GM21825 (cell line): ENCODE data around the gene MELK.
A peak's percentile ranks its signal among the peaks of the same experiment; 100 is the strongest.

Experiments
- ATAC-seq: cut with Tn5 transposase; IDR thresholded peaks from one replicate; pipeline ENCODE4 v1.9.1; 2021; ENCODE audit warnings: mild to moderate bottlenecking, moderate library complexity; ENCODE audit not compliant: unreplicated experiment

MELK gene

DNA sequence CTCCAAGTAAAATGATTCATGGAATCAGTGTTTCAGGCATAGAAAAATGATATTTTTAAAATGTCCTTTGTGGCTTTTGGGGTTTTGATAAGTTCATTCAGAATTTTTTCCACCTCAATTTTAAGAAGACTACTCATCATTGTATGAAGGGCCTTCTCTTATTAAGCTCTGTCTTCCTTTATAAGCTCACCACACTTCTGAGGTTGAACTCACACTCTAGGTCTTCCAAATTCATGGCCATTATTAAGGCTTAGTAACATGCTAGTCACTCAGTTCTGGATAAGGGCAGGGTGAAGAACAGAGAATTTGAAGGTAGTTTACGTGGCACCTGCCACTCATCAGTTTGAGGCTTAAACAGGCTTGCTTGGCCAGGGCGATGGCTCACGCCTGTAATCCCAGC is 4.2 kb downstream of the MELK start:
- no peak for ATAC-seq

DNA sequence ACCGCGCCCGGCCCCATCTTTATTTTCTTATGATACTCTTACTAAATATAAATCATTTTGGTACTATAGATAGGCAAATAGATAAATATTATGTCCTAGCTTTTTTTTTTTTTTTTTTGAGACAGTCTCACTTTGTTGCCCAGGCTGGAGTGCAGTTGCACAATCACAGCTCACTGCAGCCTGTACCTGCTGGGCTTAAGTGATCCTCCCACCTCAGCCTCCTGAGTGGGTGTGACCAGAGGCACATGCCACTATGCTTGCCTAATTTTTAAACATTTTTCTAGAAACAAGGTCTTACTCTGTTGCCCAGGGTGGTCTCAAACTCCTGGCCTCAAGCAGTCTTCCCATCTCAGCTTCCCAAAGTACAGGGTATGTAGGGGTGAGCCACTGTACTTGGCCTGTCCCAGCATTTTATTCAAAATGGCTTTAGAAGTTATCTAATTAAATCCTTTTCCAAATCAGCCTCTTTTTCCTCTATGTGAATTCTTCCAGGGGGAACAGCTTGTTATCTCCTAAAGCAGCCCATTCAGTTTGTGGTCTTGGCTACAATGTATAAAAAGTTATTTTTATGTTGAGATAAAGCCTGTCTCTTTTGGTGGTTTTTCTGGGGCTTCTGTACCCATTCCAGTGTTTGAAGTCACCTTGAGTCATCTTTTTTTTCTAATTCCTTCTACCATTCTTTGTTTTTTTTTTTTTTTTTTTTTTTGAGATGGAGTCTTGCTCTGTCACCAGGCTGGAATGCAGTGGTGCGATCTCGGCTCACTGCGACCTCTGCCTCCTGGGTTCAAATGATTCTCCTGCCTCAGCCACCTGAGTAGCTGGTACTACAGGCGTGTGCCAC is 12.1 kb downstream of the MELK start:
- no peak for ATAC-seq

DNA sequence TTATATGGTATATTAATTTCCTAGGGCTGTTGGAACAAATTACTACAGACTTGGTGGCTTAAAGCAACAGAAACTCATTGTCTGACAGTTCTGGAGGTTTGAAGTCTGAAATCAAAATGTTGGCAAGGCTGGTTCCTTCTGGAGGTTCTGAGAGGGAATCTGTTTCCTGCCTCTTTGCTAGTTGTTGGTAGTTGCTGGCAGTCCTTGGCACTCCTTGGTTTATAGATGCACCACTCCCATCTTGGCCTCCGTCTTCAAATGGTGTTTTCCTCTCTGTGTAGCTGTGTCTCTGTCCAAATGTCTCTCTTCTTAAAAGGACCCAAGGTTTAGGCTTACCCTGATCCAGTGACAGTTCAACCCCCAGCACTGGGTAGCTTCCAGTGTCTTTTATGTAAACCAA is 17.5 kb downstream of the MELK start:
- ATAC-seq, result no peak

DNA sequence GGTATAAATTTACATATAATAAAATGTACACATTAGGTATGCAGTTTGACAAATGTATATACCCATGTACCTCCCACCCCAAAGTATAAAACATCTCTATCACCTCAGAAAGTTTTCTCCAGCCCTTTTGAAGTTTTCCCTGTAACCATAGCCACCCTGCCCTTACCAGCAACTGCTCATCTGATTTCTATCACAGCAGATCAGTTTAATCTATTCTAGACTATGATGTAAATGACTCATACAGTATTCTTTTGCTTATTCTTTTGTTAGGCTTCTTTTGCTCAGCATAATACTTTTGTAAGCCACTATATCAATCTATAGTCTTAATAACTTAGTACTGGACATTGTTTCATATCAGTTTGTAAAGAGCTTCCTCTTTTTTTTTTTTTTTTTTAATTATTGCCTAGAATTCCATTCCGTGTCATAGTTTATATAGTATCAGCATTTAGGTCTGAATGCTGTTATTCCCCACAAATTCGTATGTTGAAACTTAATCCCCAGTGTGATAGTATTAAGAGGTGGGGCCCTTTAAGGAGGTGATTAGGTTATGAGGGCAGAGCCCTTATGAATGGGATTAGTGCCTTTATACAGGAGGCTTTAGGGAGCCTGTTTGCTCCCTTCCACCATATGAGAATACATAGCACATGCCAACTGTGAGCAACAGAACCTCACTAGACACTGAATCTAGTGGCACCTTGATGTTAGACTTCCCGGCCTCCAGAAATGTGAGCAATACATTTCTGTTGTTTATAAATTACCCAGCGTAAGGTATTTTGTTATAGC is 20.3 kb downstream of the MELK start:
- ATAC-seq, result no peak

DNA sequence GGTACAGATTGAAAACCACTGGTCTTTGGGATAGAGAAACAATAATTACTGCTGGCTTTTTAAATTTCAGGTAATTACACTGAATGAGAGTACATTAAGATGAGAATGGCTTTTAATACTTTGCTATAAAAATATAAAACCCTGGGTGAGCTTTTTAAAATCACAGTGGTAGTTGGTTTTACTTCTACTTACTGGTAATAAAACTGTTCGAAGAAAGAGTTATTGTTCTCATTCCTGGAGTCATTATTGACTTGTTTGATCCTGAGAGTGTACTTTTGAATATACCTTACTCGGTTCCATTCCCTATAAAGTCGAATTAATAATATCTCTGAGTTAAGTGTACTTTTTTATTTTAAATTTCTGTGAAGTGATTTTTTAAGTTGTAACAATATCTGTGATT is 21.5 kb downstream of the MELK start:
- ATAC-seq, result no peak

DNA sequence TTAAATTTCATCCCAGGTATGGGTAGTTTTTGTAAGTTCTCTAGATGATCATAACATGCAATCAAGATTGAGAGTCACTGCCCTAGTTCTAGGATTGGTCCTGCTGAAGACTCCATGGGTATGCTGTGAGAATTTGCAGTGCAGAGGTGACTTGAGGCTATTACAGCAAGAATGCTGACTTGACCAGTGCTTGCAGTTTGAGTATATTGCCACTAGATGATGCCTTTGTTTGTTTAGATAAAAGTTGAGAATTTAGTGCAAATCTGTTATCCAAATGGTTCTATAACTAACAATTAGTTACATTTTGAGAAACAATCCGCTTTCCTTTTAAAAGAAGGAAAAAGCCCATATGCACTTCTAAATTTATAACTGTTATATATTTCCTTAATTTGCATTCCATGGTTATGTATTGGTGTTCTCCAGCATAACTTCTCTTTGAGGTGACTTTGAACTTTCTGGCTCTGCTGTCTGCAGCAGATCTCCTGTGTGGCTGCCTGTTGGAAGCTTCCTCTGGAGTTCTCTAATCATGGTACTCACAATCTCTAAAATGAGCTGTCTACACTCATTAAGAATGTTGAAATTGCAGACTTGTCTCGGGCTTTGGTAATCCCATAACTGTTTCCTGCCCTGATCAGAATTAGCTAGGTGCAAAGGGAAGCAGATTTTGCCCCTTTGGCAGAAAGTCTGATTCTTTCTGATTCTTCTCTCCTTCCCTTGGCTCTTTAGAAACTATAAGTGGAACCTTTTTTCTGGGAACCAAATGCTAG is 24.9 kb downstream of the MELK start:
- ATAC-seq, result no peak

DNA sequence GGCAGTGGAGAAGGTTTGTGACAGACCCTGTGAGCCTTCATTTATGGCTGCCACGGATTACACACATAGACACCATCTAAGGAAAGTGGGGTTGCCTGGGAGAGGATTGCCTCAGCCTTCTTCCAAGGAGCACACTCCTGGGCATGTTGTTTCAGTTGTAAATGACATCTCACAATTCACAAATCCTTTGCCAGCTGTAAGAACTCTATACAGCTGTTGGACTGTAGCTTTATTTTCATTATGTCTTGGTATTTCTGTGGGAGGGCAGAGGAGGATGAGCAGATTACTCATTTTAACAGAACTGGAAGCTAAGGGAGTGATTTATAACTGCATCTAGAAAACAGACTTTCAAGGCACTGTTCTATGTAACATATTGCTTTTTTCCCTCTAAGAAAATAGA is 25.6 kb downstream of the MELK start:
- ATAC-seq, result no peak

DNA sequence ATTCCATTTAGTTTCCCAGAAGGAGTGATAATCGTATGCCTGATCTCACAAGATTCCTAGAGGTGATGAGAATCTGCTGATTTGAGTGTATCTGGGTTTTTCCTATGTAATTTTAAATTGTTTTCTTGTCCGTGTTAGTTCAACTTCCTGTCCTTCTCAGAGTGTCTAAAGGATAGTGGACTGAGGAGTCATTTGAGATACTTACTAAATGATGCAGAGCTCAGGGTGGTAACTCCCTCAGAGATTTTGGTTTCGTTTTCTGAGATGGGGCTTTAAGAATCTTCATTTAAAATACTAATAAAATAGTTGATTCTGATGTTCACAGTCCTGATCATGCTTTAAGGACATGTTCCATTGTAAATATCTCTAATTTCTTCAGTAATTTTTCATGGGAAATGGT is 30.3 kb downstream of the MELK start:
- peak; percentile 61 for ATAC-seq

DNA sequence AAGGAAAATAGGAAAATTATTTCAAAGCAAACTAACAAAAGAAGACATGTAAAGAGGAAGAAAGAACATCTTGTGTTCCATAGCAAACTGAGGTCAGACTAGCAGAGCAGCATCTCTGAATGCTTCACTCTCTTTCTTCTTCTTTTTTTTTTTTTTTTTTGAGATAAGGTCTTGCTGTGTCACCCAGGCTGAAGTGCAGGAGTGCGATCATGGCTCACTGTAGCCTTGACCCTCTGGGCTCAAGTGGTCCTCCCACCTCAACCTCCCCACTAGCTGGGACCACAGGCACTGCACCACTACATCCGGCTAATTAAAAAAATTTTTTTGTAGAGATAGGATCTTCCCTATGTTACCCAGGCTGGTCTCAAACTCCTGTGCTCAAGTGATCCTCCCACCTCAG is 36.6 kb downstream of the MELK start:
- no peak for ATAC-seq

DNA sequence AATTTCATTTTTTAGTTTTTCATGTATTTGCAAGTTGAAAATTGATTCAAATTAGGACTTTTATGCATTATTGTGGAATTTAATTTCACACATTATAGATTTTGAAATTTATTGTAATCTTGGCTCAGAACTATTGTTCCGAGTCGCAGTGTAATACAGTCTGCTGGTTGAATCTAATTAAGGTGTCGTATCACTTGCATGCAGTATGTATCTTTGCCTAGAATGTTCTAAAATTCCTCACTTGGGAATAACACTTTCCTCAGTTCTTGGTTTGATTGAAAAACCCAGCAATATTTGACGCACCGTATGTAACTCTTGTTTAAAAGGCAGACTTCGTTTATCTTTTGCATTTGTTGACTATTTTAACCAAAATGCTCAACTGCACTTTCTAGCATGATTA is 49.4 kb downstream of the MELK start:
- ATAC-seq, result no peak

DNA sequence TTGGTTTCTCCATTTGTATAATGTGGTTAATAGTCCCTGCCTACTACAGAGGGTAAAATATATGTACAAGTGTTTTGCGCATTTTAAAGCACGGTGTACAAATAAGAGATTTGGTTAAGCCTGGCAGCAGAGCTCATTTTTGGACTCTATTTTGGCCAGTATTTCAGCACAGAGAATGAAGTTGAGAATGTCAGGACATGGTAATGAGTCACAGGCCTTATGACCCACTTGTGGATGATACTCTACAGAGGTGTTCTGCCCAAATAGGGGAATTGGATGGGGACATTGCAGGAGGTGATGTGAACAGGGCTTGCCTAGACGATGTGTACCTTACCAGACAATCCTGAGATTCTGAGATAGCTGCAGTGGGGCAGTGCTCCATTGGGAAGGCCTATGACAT is 50.6 kb downstream of the MELK start:
- ATAC-seq, result no peak

DNA sequence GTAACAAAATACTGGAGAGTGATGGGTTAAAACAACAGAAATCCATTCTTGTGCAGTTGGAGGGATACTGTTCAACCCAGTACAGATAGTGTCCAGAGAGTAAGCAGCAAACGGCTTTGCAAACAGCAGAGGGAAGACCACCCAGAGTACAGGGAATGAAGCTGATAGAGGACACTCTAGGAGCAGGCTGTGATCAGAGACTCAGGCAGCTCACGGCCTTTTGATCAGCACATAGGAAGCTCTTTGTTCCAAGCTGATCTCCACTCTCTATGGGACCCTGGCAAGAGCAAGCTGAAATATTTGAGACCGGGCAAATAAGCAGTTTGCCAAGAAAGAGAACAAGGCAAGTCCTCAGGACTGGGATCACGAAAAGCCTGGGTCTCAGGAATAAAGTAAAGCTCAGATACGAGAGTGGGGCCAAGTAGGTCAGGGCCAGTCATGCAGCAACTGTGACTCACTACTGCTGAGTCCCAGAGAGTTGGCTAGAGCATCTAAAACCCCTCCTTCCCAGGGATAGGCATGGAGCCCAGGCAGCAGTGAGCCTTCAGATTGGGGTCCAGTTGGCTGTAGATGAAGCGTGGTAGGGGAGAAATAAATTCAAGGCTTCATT is 52.4 kb downstream of the MELK start:
- no peak for ATAC-seq

DNA sequence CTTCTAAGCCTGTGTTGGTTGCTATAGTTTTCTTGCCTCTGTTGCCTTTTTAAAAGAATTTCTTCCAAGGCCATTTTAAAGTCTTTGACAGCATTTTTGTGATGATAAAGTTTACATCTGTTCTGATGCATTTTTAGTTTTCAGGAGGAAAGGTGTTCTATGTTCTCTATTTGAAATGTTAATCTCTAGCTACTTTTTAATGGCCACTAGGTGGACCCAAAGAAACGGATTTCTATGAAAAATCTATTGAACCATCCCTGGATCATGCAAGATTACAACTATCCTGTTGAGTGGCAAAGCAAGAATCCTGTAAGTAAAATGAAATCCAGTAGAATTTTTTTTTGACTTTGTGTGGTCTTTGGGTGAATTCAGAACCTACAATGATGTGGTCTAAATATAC is 60.2 kb downstream of the MELK start:
- ATAC-seq, result no peak

DNA sequence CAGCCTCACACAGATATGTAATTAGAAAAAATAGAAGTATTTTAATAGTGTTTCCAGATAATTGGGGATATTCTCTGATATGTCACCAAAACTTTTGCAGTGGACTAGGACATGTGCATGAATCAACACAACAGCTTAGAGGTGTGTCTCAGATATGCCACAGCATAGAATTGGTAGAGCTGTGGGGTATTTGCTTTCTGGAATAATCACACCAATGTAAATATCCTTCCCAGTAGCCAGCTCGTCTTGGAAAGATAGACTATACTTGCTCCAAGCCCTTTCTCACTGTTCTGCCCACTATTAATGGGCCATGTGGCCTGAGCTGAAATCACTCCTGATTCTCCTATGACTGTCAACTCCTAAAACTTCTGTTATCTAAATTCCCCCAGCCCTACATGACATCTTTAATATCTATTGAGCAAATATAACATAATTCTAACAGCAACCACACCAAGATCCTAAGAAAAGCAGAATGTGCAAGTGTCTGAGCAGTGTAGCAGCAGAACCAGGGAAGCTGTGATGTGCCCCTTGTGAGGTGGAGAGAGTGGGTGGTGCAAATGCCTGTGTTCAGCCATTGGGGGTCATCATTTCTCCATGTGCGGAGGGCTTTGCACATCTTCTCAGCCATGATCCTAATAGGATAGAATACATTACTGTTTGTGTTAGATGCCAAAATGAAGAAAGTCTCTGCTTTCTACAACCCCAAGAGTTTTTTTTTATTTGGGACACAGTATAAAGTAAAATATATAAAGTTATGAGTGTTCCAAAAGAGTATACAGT is 65.0 kb downstream of the MELK start:
- no peak for ATAC-seq

DNA sequence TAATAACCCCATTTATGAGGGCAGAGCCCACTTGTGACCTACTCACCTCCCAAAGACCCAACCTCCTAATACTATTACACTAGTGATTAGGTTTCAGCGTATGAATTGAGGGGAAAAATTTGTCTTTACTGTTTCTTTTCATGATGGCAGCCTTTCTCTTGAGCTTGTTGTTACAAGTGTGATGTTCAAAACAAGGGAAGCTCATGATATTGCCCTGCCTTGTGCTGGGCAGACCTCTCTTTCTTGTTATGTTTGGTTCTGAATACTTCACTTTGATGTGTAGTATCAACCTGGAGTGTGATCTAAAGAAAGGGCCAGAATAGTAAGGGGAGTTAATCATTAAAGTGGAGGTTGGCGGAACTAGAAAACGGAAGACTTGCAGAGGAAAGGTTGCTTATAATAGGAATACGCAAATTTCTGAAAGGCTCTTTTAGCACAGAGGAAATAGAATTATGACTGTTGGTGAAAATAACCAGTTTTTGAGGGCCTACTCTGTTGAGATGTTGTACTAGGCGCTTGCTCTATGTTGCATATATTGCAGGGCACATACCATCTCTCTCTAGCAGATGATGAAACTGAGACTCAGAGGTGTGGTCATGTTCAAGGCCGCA is 68.2 kb downstream of the MELK start:
- ATAC-seq, result peak; percentile 82

DNA sequence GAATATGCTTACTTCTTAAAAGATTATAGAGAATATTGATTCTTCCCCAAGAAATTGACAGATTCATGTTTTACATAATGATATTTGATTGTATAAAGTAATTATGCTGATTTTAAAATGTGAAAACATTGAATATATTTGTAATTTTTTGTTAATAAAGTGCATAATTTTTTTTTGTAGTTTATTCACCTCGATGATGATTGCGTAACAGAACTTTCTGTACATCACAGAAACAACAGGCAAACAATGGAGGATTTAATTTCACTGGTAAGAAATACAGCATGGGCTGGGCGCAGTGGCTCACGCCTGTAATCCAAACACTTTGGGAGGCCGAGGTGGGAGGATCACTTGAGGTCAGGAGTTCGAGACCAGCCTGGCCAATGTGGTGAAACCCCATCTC is 70.1 kb downstream of the MELK start:
- ATAC-seq, result no peak

DNA sequence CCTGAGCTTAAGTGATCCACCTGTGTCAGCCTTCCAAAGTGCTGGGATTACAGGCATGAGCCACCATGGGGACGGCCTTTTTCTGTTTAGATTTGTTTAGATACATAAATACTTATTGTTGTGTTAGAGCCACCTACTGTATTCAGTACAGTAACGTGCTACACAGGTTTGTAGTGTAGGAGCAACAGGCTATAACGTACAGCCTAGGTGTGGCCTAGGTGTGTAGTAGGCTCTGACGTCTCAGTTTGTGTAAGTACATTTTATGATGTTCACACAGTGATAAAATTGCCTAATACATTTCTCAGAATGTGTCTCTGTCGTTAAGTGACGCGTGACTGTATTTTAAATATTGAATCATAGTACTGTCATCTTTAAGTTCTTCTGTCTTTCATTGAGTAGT is 84.1 kb downstream of the MELK start:
- ATAC-seq, result no peak

DNA sequence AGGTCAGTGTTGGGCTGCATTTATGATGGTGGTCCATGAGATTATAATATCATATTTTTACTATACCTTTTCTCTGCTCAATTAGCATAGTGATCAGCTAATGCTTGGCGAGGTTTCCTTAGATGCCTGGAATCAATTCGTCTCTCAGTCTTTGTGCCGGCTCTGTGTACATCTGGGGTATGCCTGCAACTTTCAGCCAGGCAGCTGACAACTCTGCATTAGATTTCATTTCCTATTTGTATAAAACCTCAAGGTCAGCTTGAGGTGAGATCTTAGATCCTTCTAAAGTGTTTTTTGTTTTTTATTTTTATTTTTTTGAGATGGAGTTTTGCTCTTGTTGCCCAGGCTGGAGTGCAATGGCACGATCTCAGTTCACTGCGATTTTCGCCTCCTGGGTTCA is 86.8 kb downstream of the MELK start:
- no peak for ATAC-seq

DNA sequence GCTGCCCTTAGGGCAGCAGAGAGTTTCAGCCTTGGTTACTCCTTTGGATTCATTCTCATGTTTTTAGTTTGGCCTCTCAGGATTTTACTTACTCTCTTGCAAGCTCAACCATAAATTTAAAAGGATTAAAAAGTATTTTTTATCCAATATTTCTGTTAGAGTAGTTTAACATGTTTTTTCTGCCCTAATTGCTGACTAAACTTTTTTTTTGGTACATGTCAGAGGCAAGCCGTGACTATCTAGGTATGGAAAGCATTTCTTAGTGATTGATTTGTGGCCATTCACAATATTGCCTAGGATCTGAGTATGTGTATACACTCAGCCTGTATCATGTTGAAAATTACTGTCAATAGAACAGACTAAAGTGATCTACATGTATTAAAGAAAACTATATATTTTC is 92.1 kb downstream of the MELK start:
- ATAC-seq, result no peak

DNA sequence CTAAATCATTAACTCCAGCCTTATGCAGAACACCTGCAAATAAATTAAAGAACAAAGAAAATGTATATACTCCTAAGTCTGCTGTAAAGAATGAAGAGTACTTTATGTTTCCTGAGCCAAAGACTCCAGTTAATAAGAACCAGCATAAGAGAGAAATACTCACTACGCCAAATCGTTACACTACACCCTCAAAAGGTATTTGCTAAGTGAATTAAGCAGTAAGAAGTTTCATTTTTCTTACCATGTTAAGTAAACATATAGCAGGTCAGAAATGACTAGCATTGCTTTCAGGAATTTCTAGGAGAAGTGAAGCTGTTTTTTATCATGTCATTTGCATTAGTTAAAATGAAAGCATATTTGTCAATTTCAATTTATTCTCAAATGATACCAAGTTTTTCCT is 92.7 kb downstream of the MELK start:
- ATAC-seq, result no peak
